Activated CD4-positive, CD25-positive, alpha-beta regulatory T cell (primary cell): ENCODE data around the gene FAHD2B.
"Not testable (repeated sequence)": the region's sequence is repeated elsewhere in the genome, so short reads cannot be mapped to it uniquely, and the experiment has no call there.

Experiments
- DNase-seq, 4 experiments: peaks; one replicate each; lab custom pipeline; 2025; lab: John Stamatoyannopoulos, UW

The FAHD2B gene, protein sequence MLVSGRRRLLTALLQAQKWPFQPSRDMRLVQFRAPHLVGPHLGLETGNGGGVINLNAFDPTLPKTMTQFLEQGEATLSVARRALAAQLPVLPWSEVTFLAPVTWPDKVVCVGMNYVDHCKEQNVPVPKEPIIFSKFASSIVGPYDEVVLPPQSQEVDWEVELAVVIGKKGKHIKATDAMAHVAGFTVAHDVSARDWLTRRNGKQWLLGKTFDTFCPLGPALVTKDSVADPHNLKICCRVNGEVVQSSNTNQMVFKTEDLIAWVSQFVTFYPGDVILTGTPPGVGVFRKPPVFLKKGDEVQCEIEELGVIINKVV

GRCh38 chr2:97094772-97095611 is at the start of gene FAHD2B:
TSS of gene FAHD2B (minus strand) at chr2:97094882. CDS start at chr2:97091706, 3,176 bp downstream.
- peak; percentile 32 to 75 (median 71) for DNase-seq

DNA sequence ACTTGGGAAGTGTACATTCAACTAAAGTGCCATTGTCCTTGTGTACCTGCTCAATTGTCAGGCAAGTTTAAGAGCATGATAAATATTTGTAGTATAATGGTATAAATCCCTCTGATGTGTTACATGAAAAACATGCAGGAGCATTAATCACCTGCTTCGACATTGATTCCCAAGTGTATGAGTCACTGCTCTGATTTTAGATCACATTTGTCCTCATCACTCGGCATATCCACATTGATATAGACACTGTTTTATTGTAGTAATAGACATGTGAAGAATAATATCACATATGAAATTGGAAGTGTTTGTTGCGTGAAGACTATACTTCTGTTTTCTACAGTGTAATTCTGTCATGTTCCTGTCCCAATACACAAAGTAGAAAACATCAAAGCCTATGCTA is 49.3 kb upstream of the FAHD2B start:
- not testable (repeated sequence) for DNase-seq

DNA sequence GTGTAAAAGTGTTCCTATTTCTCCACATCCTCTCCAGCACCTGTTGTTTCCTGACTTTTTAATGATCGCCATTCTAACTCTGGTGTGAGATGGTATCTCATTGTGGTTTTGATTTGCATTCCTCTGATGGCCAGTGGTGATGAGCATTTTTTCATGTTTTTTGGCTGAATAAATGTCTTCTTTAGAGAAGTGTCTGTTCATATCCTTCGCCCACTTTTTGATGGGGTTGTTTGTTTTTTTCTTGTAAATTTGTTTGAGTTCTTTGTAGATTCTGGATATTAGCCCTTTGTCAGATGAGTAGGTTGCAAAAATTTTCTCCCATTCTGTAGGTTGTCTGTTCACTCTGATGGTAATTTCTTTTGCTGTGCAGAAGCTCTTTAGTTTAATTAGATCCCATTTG is 34.4 kb upstream of the FAHD2B start:
- DNase-seq = not testable (repeated sequence)

DNA sequence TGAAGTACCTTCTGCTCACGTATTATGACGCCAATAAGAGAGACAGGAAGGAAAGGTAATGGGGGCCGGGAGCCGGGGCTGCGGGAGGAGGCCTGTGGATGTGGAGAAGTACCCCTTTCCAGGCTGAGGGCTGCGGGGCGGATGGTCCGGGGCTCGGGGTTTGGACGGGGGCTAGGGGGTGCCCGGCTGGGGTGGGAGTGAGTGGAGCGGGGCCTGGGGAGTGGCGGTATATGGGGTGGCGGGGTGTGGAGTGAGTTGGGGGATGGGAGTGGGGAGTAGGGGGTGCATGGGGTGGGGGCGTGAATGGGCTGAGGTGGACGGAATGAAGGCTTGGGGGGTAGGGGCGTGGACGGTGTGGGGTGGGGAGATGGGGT is 19.2 kb upstream of the FAHD2B start:
- DNase-seq = not testable (repeated sequence)

GRCh38 chr2:97113050-97113881 is 18.6 kb upstream of the FAHD2B start, which contains the start of gene ANKRD36:
TSS of gene ANKRD36 (plus strand) at chr2:97113153. CDS start at chr2:97113740, 587 bp downstream.
- DNase-seq = not testable (repeated sequence)

- not testable (repeated sequence) for DNase-seq
Measured at GRCh38 chr2:97112320-97113049, 17.8 kb upstream of the FAHD2B start.

DNA sequence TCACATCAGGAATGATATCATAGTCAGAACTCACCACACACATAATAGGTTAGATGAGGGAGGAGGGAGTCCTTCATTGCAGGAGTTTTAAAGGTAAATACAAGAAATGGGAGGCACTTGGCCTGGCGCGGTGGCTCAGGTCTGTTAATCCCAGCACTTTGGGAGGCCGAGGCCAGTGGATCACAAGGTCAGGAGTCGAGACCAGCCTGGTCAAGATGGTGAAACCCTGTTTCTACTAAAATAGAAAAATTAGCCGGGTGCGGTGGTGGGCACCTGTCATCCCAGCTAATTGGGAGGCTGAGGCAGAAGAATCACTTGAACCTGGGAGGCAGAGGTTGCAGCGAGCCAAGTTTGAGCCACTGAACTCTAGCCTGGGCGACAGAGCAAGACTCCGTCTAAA is 16.6 kb upstream of the FAHD2B start:
- DNase-seq = not testable (repeated sequence)

GRCh38 chr2:97106878-97107277 is 12.2 kb upstream of the FAHD2B start:
- DNase-seq = not testable (repeated sequence)

GRCh38 chr2:97098786-97099372 is 4.2 kb upstream of the FAHD2B start:
- DNase-seq = not testable (repeated sequence)

- DNase-seq = no peak
Measured at GRCh38 chr2:97095661-97096060, 979 bp upstream of the FAHD2B start.

- not testable (repeated sequence) for DNase-seq
Measured at GRCh38 chr2:97093983-97094771, 505 bp downstream of the FAHD2B start.

GRCh38 chr2:97092946-97093345 is 1.7 kb downstream of the FAHD2B start:
- DNase-seq = not testable (repeated sequence)

GRCh38 chr2:97088706-97089105 is 6.0 kb downstream of the FAHD2B start:
- DNase-seq = not testable (repeated sequence)

DNA sequence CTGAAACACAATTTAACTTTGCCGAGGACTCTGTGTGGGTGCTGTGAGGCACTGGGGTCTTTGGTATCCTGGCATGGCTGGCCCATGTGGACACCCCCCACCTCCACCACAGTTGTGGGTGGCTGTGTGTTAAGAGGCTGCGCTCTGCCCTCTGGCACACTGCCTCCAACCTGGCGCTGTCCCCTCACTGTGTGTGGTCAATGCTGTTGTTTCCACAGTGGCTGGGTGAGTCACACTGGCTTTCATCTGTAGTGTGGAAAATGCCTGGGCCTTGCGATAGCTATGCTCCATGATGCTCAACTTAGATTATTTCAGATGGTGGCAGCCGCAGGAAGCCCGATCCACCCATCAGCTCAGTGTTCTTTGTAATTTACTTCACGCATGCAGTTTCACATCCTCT is 9.6 kb downstream of the FAHD2B start:
- not testable (repeated sequence) for DNase-seq

- not testable (repeated sequence) for DNase-seq
Measured at GRCh38 chr2:97083516-97083915, 11.2 kb downstream of the FAHD2B start.

GRCh38 chr2:97082206-97082605 is 12.5 kb downstream of the FAHD2B start:
- not testable (repeated sequence) for DNase-seq

DNA sequence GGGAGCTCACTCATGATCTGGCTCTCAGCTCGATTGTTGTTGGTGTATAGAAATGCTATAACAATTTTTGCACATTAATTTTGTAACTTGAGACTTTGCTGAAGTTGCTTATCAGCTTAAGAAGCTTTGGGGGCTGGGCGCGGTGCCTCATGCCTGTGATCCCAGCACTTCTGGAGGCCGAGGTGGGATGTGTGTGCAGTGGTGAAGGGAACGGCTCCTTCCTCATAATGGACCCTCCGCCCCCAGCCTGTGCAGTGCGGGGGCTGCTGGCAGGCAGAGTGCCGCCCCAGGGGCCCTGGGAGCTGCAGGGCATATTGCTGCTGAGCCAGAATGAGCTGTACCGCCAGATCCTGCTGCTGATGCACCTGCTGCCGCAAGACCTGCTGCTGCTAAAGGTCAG is 13.8 kb downstream of the FAHD2B start:
- not testable (repeated sequence) for DNase-seq

DNA sequence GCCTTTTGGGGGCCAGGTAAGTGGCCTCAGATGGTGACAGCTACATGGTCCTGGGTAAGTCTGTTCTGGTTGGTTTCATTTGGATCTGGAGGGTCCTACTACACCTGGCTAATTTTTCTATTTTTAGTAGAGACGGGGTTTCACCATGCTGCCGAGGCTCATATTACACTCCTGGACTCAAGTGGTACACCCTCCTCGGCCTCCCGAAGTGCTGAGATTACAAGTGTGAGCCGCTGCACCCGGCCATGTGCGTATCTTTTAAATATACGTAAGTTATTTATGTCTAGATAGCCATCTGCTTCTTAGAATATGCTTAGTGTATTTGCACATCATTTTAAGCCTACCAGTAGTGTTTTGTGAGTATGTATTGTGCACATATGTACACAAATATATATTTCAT is 17.5 kb downstream of the FAHD2B start:
- not testable (repeated sequence) for DNase-seq

- not testable (repeated sequence) for DNase-seq
Measured at GRCh38 chr2:97070915-97071314, 23.8 kb downstream of the FAHD2B start.

GRCh38 chr2:97068722-97069121 is 26.0 kb downstream of the FAHD2B start:
- DNase-seq = not testable (repeated sequence)
